K562 (cell line): ENCODE measurements around the gene DCUN1D3. TPM values are rescaled to one million over a fixed set of nuclear protein-coding genes. Genes with fewer than 3 reads are reported as not detected.

ENCODE experiments used
- ATAC-seq: fragments of 200-7000 bp; cut with Tn5 transposase; 3 replicates; pipeline ENCODE4 v1.9.1; 2020; ENCODE audit warnings: moderate library complexity
- BruUV-seq: library from RNA; stranded (reverse); fragments of 400-500 nt; replicated peaks from 2 replicates; lab custom pipeline; 2021; lab: Mats Ljungman, UMichigan
- CTCF ChIA-PET: fragments of 300-600 bp; formaldehyde crosslinking; extraction: SDS; loops from one replicate; lab custom pipeline; 2021; ENCODE audit warnings: low intra/inter-chr PET ratio; lab: Yijun Ruan, JAX
- POLR2A ChIA-PET: fragments of 300-600, 350-650 bp; sonication (Branson Sonifier 250); formaldehyde crosslinking; extraction: SDS; loops from one replicate; lab custom pipeline; 2021; ENCODE audit warnings: antibody characterized with exemption, inconsistent platforms; lab: Yijun Ruan, JAX
- DNase-seq, 4 experiments: peaks; one replicate each; pipeline versions ENCODE4 v3.0.0 to v3.0.0-alpha.2; 2011 to 2018; ENCODE audit warnings: low spot score in 3 of 4, mixed read lengths in 3 of 4; ENCODE audit errors: extremely low read depth in 1 of 4
- FAIRE-seq: peaks from 2 replicates; lab custom pipeline; 2011; peaks lifted over from hg19 to GRCh38; lab: Jason Lieb, UNC
- H2AFZ ChIP-seq: 2 replicates; pipeline ENCODE4 v1.6.0; 2011; ENCODE audit warnings: low read depth, low read length, control low read depth, inconsistent platforms
- H3K27ac ChIP-seq: fragments of 200-600 bp; 3 replicates; pipeline ENCODE4 v1.8.0; 2011; ENCODE audit warnings: low read depth, mild to moderate bottlenecking, control low read depth, inconsistent platforms, low read length, moderate library complexity, mixed read lengths; ENCODE audit errors: extremely low read depth
- H3K27me3 ChIP-seq, 2 experiments: fragments of 300-600 bp in 1 of 2; 2 replicates in 1 of 2; 3 replicates in 1 of 2; pipeline versions ENCODE4 v1.6.0 to v1.8.0; 2011; ENCODE audit warnings: inconsistent platforms in 2 of 2, low read length in 2 of 2, mild to moderate bottlenecking in 1 of 2, mixed read lengths in 1 of 2, moderate library complexity in 1 of 2; ENCODE audit not compliant: control insufficient read depth in 2 of 2, insufficient read depth in 2 of 2
- H3K36me3 ChIP-seq: fragments of 300-600 bp; 3 replicates; pipeline ENCODE4 v1.8.0; 2011; ENCODE audit warnings: mild to moderate bottlenecking, low read length, inconsistent platforms; ENCODE audit not compliant: control insufficient read depth, insufficient read depth
- H3K4me1 ChIP-seq, 2 experiments: fragments of 200-600 bp in 1 of 2; replicated peaks in 1 of 2; 2 replicates in 1 of 2; 3 replicates in 1 of 2; pipeline versions ENCODE4 v1.5.1 to v1.8.0; 2011; ENCODE audit warnings: inconsistent platforms in 2 of 2, low read length in 2 of 2, mild to moderate bottlenecking in 1 of 2, mixed read lengths in 1 of 2, moderate library complexity in 1 of 2; ENCODE audit not compliant: control insufficient read depth in 2 of 2, insufficient read depth in 2 of 2
- H3K4me2 ChIP-seq: 2 replicates; pipeline ENCODE4 v1.6.1; 2011; ENCODE audit warnings: low read length, control low read depth, inconsistent platforms, mixed read lengths; ENCODE audit not compliant: insufficient read depth
- H3K4me3 ChIP-seq: fragments of 200-600 bp; sonication (generic), shearing (Covaris generic); 2 replicates; pipeline ENCODE4 v1.5.1; 2016; ENCODE audit warnings: control low read depth, inconsistent platforms
- H3K79me2 ChIP-seq: fragments of 200-600 bp; 3 replicates; pipeline ENCODE4 v1.8.0; 2011; ENCODE audit warnings: low read length, inconsistent platforms; ENCODE audit not compliant: control insufficient read depth, insufficient read depth
- H3K9ac ChIP-seq, 2 experiments: 2 replicates each; pipeline versions ENCODE4 v1.6.0 to v1.6.1; 2011; ENCODE audit warnings: low read depth in 2 of 2, low read length in 2 of 2, control low read depth in 1 of 2, inconsistent platforms in 1 of 2, mild to moderate bottlenecking in 1 of 2, mixed read lengths in 1 of 2; ENCODE audit not compliant: insufficient read depth in 1 of 2
- H3K9me1 ChIP-seq: one replicate; pipeline ENCODE4 v1.6.0; 2011; ENCODE audit warnings: inconsistent platforms, mild to moderate bottlenecking, low read length, moderate library complexity; ENCODE audit not compliant: control insufficient read depth, insufficient read depth
- H3K9me3 ChIP-seq: replicated peaks from 2 replicates; pipeline ENCODE4 v1.5.1; 2011; ENCODE audit warnings: low read depth, low read length, inconsistent platforms; ENCODE audit not compliant: control insufficient read depth, insufficient read depth
- H4K20me1 ChIP-seq: replicated peaks from 2 replicates; pipeline ENCODE4 v1.6.1; 2011; ENCODE audit warnings: low read length, inconsistent platforms, mixed read lengths; ENCODE audit not compliant: control insufficient read depth, insufficient read depth
- ETV5 ChIP-seq: sonication (generic); formaldehyde crosslinking; IDR thresholded peaks from 2 replicates; pipeline ENCODE4 v1.4.0; 2020; ENCODE audit warnings: low read depth, mild to moderate bottlenecking, missing genetic modification reagents
- PCBP1 ChIP-seq: fragments of 200-400 bp; formaldehyde crosslinking; IDR thresholded peaks from 2 replicates; pipeline ENCODE4 v1.6.1; 2018; ENCODE audit warnings: mild to moderate bottlenecking, low read depth, low read length; ENCODE audit not compliant: poor library complexity, severe bottlenecking
- POLR2AphosphoS2 ChIP-seq: IDR thresholded peaks from 2 replicates; pipeline ENCODE4 v1.6.1; 2012; ENCODE audit warnings: low read length, improper control_type of control experiment
- ZNF143 ChIP-seq: sonication (generic); formaldehyde crosslinking; IDR thresholded peaks from 2 replicates; pipeline ENCODE4 v1.9.0; 2022; ENCODE audit warnings: mild to moderate bottlenecking, missing genetic modification reagents
- WGBS: fragments of 100-300 bp; shearing (Covaris generic); methylation state at CpG from one replicate; pipeline ENCODE4 v1.1.6; 2016; ENCODE audit warnings: low coverage, mixed read lengths; ENCODE audit not compliant: insufficient coverage; ENCODE audit errors: missing lambda C conversion rate; 5-methylcytosine and 5-hydroxymethylcytosine counted together
- in situ Hi-C: fragments of 300-500 bp; cut with MboI; formaldehyde crosslinking; loops from 4 replicates; pipeline ENCODE4 v1.15.0; 2018; ENCODE audit warnings: inconsistent platforms, mixed read lengths
- intact Hi-C: fragments of 100-400 bp; cut with micrococcal nuclease; formaldehyde crosslinking; loops from 2 replicates; pipeline ENCODE4 v1.14.2; 2022
- polyA plus RNA-seq, 8 experiments: library from polyadenylated mRNA; depleted of rRNA in 4 of 8; stranded (reverse) in 5 of 8; unstranded in 3 of 8; fragments of >200 nt; fragmentation: Nextera tagmentation in 2 of 8; fragmentation: Illumina TruSeq in 1 of 8; extraction: Ambion mirVana in 2 of 8; extraction: Trizol in 1 of 8; gene quantifications; 2 replicates each; pipeline versions ENCODE4 v1.2.1 to v1.2.3, GENCODE V29; 2011 to 2014; ENCODE audit warnings: inconsistent platforms in 1 of 8, missing spikeins in 1 of 8
- total RNA-seq, 7 experiments: library from RNA; depleted of rRNA in 6 of 7; stranded (reverse); fragments of >200 nt in 6 of 7; fragmentation: Illumina TruSeq in 2 of 7; extraction: Trizol in 2 of 7; gene quantifications; 2 replicates each; pipeline versions ENCODE4 v1.2.1 to v1.2.3, GENCODE V29; 2011 to 2021; ENCODE audit warnings: low replicate concordance in 1 of 7

DCUN1D3 gene
- total and polyA plus RNA-seq, 9 of the 15 experiments (the other 6 are each of a cell fraction or from before 2014, with no cell fraction given): 1.0 to 4.7 (median 2.2) TPM

DNA sequence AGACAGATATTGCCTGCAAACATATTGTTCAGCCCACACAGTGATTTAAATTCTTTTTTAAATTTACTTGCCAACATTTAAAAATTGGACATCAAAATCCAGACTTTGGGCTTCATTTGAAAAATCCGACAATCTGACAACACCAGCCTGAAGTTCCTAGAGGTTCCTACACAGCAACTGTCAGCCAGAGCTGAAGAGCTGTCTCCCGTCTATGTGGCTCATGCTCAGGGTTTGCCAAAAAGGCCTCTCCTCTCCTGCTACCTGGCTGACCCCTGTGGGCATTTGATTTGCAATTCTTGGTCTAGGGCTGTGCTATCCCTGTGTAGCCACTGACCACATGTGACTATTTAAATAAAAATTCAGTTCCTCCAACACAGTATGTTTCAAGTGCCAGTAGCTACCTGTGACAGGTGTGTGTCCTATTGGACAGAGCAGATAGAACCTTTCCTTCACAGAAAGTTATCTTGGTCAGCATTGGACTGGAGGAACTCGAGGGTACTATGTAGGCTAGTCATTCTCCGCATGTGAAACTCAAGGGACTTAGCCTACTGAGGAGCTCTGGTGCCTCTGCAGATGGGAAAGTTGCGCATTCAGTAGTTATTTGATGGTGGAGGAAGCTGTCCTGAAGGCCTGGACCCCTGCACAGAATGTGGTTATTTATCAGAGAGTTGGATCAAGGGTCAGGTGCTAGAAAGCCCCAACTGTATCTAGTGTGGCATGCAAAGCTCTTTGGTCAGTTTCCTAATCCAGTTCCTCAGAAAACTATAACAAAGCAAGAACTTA, 3.1 kb upstream of the DCUN1D3 start:
- Histone ChIP-seq H3K36me3 (peaks cover 3% of the 10 kb centered on the region; the same call in 1 of the 3 replicates), H3K4me3 (no peak overlapping the region), H3K9ac (peak overlapping the region in 1 of 2 experiments; percentile 6; a peak in 1 of 4 replicates), H3K79me2 (peaks cover 38% of the 10 kb centered on the region), H3K27me3 (no peaks in the 10 kb centered on the region), H3K9me3 (no peaks in the 10 kb centered on the region), H3K27ac (no peak overlapping the region), H3K4me2 (no peak overlapping the region), H3K4me1 (peaks cover 28 to 38% of the 10 kb centered on the region in 2 experiments), H2AFZ (no peak overlapping the region), H4K20me1 (no peaks in the 10 kb centered on the region), H3K9me1 (no peaks in the 10 kb centered on the region)
- intact Hi-C loops (loop anchor here (5.0 kb wide), 2 partner anchors 44 to 51 kb away; no protein-coding TSS in a partner anchor), in situ Hi-C loops (no loop called here)
- ATAC-seq (no peak), FAIRE-seq (no peak), DNase-seq (no peak)
- ChIA-PET CTCF (no interaction called here), POLR2A (interaction anchor here (0.6 to 2.0 kb wide), 4 partner anchors 8 to 46 kb away, joined by 3 to 12 read pairs (median 4); no protein-coding TSS in a partner anchor)
- 0 out of 2 replicates have a peak, but pooled peaks have one; percentile 39 for TF ChIP-seq POLR2AphosphoS2
- TF ChIP-seq ZNF143: no peak
- 76% methylated on average over 5 of the region's 5 CpGs for WGBS
- no TSS peak for BruUV-seq

DNA sequence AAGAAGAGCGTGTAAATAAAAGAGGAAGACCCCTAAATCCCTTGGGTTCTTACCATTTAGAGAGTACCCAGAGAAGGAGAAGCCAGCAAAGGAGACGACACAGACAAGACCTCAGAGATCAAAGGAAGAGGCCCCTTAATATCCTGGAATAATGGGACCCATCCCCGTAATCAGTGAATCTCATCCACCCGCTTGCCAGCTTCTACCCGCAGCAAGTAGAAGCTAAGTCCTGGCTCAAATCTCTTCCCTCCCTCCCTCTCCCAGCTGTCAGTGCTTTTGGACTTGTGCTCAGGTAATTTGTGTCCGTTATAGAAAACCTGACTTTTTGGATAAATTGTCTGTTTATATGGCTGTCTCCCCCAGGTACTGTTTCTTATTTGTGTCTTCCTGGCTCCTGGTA, 2.3 kb upstream of the DCUN1D3 start:
- in situ Hi-C loops: no loop called here
- Histone ChIP-seq H4K20me1 (no peaks in the 10 kb centered on the region), H3K9me1 (no peaks in the 10 kb centered on the region), H3K27me3 (no peaks in the 10 kb centered on the region), H3K4me2 (no peak overlapping the region; the same call in 1 of the 2 replicates), H3K36me3 (peaks cover 3% of the 10 kb centered on the region; the same call in 1 of the 3 replicates), H3K79me2 (peaks cover 38% of the 10 kb centered on the region), H3K4me1 (peaks cover 32 to 45% of the 10 kb centered on the region in 2 experiments), H3K4me3 (no peak overlapping the region), H2AFZ (no peak overlapping the region), H3K9me3 (no peaks in the 10 kb centered on the region), H3K27ac (no peak overlapping the region), H3K9ac (peak overlapping the region in 1 of 2 experiments; percentile 92; a peak in 1 of 4 replicates)
- BruUV-seq: no TSS peak
- TF ChIP-seq ETV5 (CRISPR knock-in tag) (0 out of 2 replicates have a peak, but pooled peaks have one; percentile 9), PCBP1 (no peak)
- ChIA-PET CTCF (no interaction called here), POLR2A (interaction anchor here (0.6 to 2.0 kb wide), 6 partner anchors 9 to 45 kb away, joined by 3 to 12 read pairs (median 4); no protein-coding TSS in a partner anchor)
- ATAC-seq: no peak
- FAIRE-seq: no peak
- no peak for DNase-seq
- intact Hi-C loops: loop anchor here (5.0 kb wide), 2 partner anchors 45 to 50 kb away; no protein-coding TSS in a partner anchor
- WGBS: 89% methylated on average over 6 of the region's 6 CpGs
